ENCODE results near the gene ZNF672. TPM values are rescaled to one million over a fixed set of nuclear protein-coding genes. Genes with fewer than 3 reads are reported as not detected.
A peak's percentile ranks its signal among the peaks of the same experiment; 100 is the strongest.

Gene ZNF672
- 6.6 and 6.9 TPM in 2 replicates for total RNA-seq (2012; rRNA removed)
- polyA plus RNA-seq (2012; rRNA removed) = 12.6 and 16.2 TPM in 2 replicates
- polyA plus RNA-seq (2012; cell fraction: cytosol; rRNA removed) = 10.4 and 15.2 TPM in 2 replicates
- 16.8 and 30.7 TPM in 2 replicates for polyA plus RNA-seq (2012; cell fraction: nucleus; rRNA removed; ENCODE audit: low replicate concordance)
- Bru-seq, nascent RNA = percentile 59 among the genes with signal in this experiment
- BruChase-seq, experiment 1, labeled RNA remaining after a 6-hour chase = percentile 45 among the genes with signal in this experiment
- percentile 56 among the genes with signal in this experiment for BruChase-seq, experiment 2, labeled RNA remaining after a 2-hour chase
- long read RNA-seq, transcript ZNF672-201 (4 exons, 2,989 nt) = major isoform, 7 of 16 reads
- long read RNA-seq, partial matches to known transcripts = 3 of 16 reads
- long read RNA-seq, other reads (novel, unspliced or antisense) = 6 of 16 reads

GRCh38 chr1:248837781-248838356 lies at the start of gene ZNF672:
Gene ZNF672, plus strand, starts transcription at chr1:248838224. Its CDS starts 9,051 bp downstream, at chr1:248847275.
- Histone ChIP-seq H2BK15ac (ENCODE audit: low read depth, low read length) (peak within 1 kb of the TSS; percentile 62; the same call in 2 of the 3 replicates), H4K91ac (ENCODE audit: insufficient read depth, low read depth, low read length) (peak within 1 kb of the TSS; percentile 57), H3K14ac (replicated peaks; ENCODE audit: low read depth, low read length) (peak within 1 kb of the TSS; percentile 95), H3K9me1 (ENCODE audit: insufficient read depth, low read length) (no peaks in the 10 kb centered on the region), H2BK20ac (ENCODE audit: low read depth, low read length) (0 out of 2 replicates have a peak within 1 kb of the TSS, but pooled peaks have one; percentile 43), H4K8ac (ENCODE audit: low read depth in 2 of 2, low read length in 2 of 2) (peak within 1 kb of the TSS; percentile 73 to 95), H3K27ac (ENCODE audit: insufficient read depth, low read length) (peak within 1 kb of the TSS; percentile 97), H2BK5ac (ENCODE audit: low read depth, low read length, poor library complexity, severe bottlenecking) (peak within 1 kb of the TSS; percentile 96), H3K4ac (ENCODE audit: low read depth, low read length) (peak within 1 kb of the TSS; percentile 90), H2AK5ac (ENCODE audit: low read depth, low read length) (peak within 1 kb of the TSS; percentile 85), H3K36me3 (ENCODE audit: control insufficient read depth, insufficient read depth, low read length) (no peaks in the 10 kb centered on the region), H2AFZ (replicated peaks; ENCODE audit: low read length, poor library complexity) (peak within 1 kb of the TSS; percentile 99), H3K18ac (ENCODE audit: low read depth, low read length) (peak within 1 kb of the TSS; percentile 75; the same call in 1 of the 2 replicates), H3K4me1 (ENCODE audit: control insufficient read depth, insufficient read depth, low read length) (peaks cover 10% of the 10 kb centered on the region), H4K5ac (ENCODE audit: low read depth, low read length) (peak within 1 kb of the TSS; percentile 82), H3K4me2 (ENCODE audit: low read depth, low read length) (peak within 1 kb of the TSS; percentile 94), H2AK9ac (replicated peaks; ENCODE audit: low read depth, low read length, poor library complexity) (peak within 1 kb of the TSS; percentile 96), H3K27me3 (ENCODE audit: control insufficient read depth, insufficient read depth, low read length) (no peaks in the 10 kb centered on the region), H2BK120ac (ENCODE audit: low read depth, low read length) (peak within 1 kb of the TSS; percentile 89), H3K23ac (ENCODE audit: low read depth, low read length) (peak within 1 kb of the TSS; percentile 83; the same call in 1 of the 2 replicates), H3K79me1 (ENCODE audit: low read depth in 1 of 2, low read length in 2 of 2) (peaks cover 22 to 33% of the 10 kb centered on the region in 2 experiments), H3K4me3 (ENCODE audit: insufficient read depth, low read depth, low read length) (peak within 1 kb of the TSS; percentile 89), H3K9ac (ENCODE audit: low read depth, low read length) (peak within 1 kb of the TSS; percentile 90), H3K9me3 (ENCODE audit: control insufficient read depth, insufficient read depth, low read length) (no peaks in the 10 kb centered on the region), H4K20me1 (ENCODE audit: insufficient read depth, low read length) (no peaks in the 10 kb centered on the region), H3K56ac (ENCODE audit: extremely low read depth, insufficient read depth, low read length) (0 out of 2 replicates have a peak within 1 kb of the TSS, but pooled peaks have one; percentile 43)
- WGBS, 2 experiments (ENCODE audit: extremely low coverage in 2 of 2, insufficient read length in 1 of 2) = 0% methylated on average over 20 of the region's 48 CpGs; no CpG with 5 or more reads in 1 of the 2 experiments
- POLR2A ChIA-PET (ENCODE audit: unreplicated experiment) = interaction anchor here (1.0 kb wide), 1 partner anchor 12 kb away, joined by 4 read pairs; the partner anchor contains the start of gene SH3BP5L
- peak; percentile 97 for DNase-seq
- CTCF ChIA-PET = interaction anchor here (0.9 to 1.5 kb wide), 2 partner anchors 12 to 21 kb away, joined by 3 to 6 read pairs; partner anchors contain the start of genes SH3BP5L and ZNF692
- dilution Hi-C loops (cut with HindIII; ENCODE audit: low sequenced_read_pairs, unreplicated experiment) = no loop called here
- in situ Hi-C loops (cut with MboI; ENCODE audit: low sequenced_read_pairs) = no loop called here
- TF ChIP-seq RFX5 (IDR thresholded peaks at IDR 0.05; ENCODE audit: low read depth, low read length) (peak; percentile 98), SMC3 (IDR thresholded peaks at IDR 0.05; ENCODE audit: low read depth, low read length) (no peak), MAZ (IDR thresholded peaks at IDR 0.05; ENCODE audit: borderline replicate concordance, low read depth, low read length) (peak; percentile 87), BHLHE40 (IDR thresholded peaks at IDR 0.05; ENCODE audit: low read depth, low read length) (peak; percentile 35; the same call in 1 of the 2 replicates)
- peak; percentile 90 for ATAC-seq (ENCODE audit: low read depth)
- BruUV-seq (replicated peaks) = no TSS peak
- intact Hi-C loops (cut with micrococcal nuclease) = loop anchor here (1.0 kb wide), 1 partner anchor 35 kb away; no protein-coding TSS in a partner anchor

Measured in IMR-90 (cell line).